Left cardiac atrium (tissue), 4 donors: Measurements from ENCODE around the gene CCDC60. TPM values are rescaled to one million over a fixed set of nuclear protein-coding genes. Genes with fewer than 3 reads are reported as not detected.
A peak's percentile ranks its signal among the peaks of the same experiment; 100 is the strongest.

ENCODE experiments used
- ATAC-seq, 2 donors: fragments of 200-7000 bp; cut with Tn5 transposase; one replicate each; pipeline ENCODE4 v1.9.1; 2020; ENCODE audit warnings: mild to moderate bottlenecking in 2 of 2, moderate library complexity in 2 of 2
- DNase-seq: peaks from one replicate; pipeline ENCODE4 v3.0.0-alpha.2; 2020
- intact Hi-C, 2 donors: fragments of 100-400 bp; cut with DNase I; formaldehyde crosslinking; loops; one replicate each; pipeline versions ENCODE4 v1.14.1 to v1.15.1; 2022 to 2023
- long read RNA-seq: library from polyadenylated mRNA; unstranded; transcript quantifications from one replicate; pipeline ENCODE4 v2.0.0, GENCODE V29; 2021
- total RNA-seq, 2 donors: library from RNA; stranded (reverse); fragmentation: NEBNext Ultra II Directional; extraction: Animal tissue kit (Norgen Biotek cat#: 25700); gene quantifications; one replicate each; pipeline ENCODE4 v1.2.1, GENCODE V29; 2021
- donor health status: DM: no; HTN: yes; CAD: no.
- donor health status: DM: no; HTN: yes; CAD: no; lungs with severe emphysema.
- donor health status: DM: yes; HTN: yes; CAD: no.
- donor health status: Dilated cardiomyopathy.

Gene CCDC60
- not detected for total RNA-seq
- long read RNA-seq, result 0 reads

GRCh38 chr12:119334430-119335170 is at the start of gene CCDC60:
TSS of gene CCDC60 (plus strand) at chr12:119334729. CDS start at chr12:119335177, 448 bp downstream.
- no peak for DNase-seq
- no peak for ATAC-seq
- intact Hi-C loops, result no loop called here

GRCh38 chr12:119288576-119288975 is 46.0 kb upstream of the CCDC60 start:
- no peak for DNase-seq
- intact Hi-C loops, result no loop called here

GRCh38 chr12:119292893-119293630 is 41.5 kb upstream of the CCDC60 start:
- ATAC-seq (no peak), DNase-seq (no peak)
- intact Hi-C loops, result no loop called here

More at GRCh38 chr12:119288576-119288975, 46.0 kb upstream of the CCDC60 start:
- ATAC-seq, result no peak

- intact Hi-C loops, result no loop called here
- DNase-seq (no peak), ATAC-seq (no peak)
Observed at GRCh38 chr12:119294211-119294610, 40.3 kb upstream of the CCDC60 start.

- intact Hi-C loops, result no loop called here
- ATAC-seq (no peak), DNase-seq (no peak)
Observed at GRCh38 chr12:119296535-119296934, 38.0 kb upstream of the CCDC60 start.

GRCh38 chr12:119299130-119299529 is 35.4 kb upstream of the CCDC60 start:
- ATAC-seq (no peak), DNase-seq (no peak)
- intact Hi-C loops, result no loop called here

- intact Hi-C loops, result no loop called here
- DNase-seq, result peak; percentile 26
- ATAC-seq, result no peak
Observed at GRCh38 chr12:119301379-119301778, 33.1 kb upstream of the CCDC60 start.

- ATAC-seq (no peak), DNase-seq (no peak)
- intact Hi-C loops, result no loop called here
Observed at GRCh38 chr12:119302451-119303080, 32.0 kb upstream of the CCDC60 start.

- intact Hi-C loops, result no loop called here
- ATAC-seq, result no peak
- DNase-seq, result no peak
Observed at GRCh38 chr12:119306593-119306992, 27.9 kb upstream of the CCDC60 start.

GRCh38 chr12:119307747-119308146 is 26.8 kb upstream of the CCDC60 start:
- intact Hi-C loops, result no loop called here
- ATAC-seq, result no peak
- DNase-seq, result no peak

- intact Hi-C loops, result no loop called here
- ATAC-seq (peak in 1 of 2 donors; percentile 53), DNase-seq (no peak)
Observed at GRCh38 chr12:119308708-119309456, 25.6 kb upstream of the CCDC60 start.

- ATAC-seq, result no peak
- DNase-seq, result no peak
- intact Hi-C loops, result no loop called here
Observed at GRCh38 chr12:119311878-119312277, 22.7 kb upstream of the CCDC60 start.

GRCh38 chr12:119312904-119313303 is 21.6 kb upstream of the CCDC60 start:
- ATAC-seq (no peak), DNase-seq (no peak)
- intact Hi-C loops, result no loop called here

- ATAC-seq (no peak), DNase-seq (no peak)
- intact Hi-C loops, result no loop called here
Observed at GRCh38 chr12:119314290-119314689, 20.2 kb upstream of the CCDC60 start.

GRCh38 chr12:119319638-119320037 is 14.9 kb upstream of the CCDC60 start:
- intact Hi-C loops, result no loop called here
- DNase-seq, result no peak

GRCh38 chr12:119320678-119321077 is 13.9 kb upstream of the CCDC60 start:
- DNase-seq (no peak), ATAC-seq (no peak)
- intact Hi-C loops, result no loop called here

More at GRCh38 chr12:119319638-119320037, 14.9 kb upstream of the CCDC60 start:
- ATAC-seq, result peak; percentile 61 to 68

GRCh38 chr12:119322301-119322723 is 12.2 kb upstream of the CCDC60 start:
- DNase-seq, result peak; percentile 24
- ATAC-seq, result peak; percentile 31 to 35
- intact Hi-C loops, result no loop called here

GRCh38 chr12:119325813-119326212 is 8.7 kb upstream of the CCDC60 start:
- ATAC-seq, result no peak
- intact Hi-C loops, result loop anchor here in 1 of 2 donors (5.0 kb wide), 1 partner anchor 86 kb away; no protein-coding TSS in a partner anchor
- no peak for DNase-seq

- no peak for ATAC-seq
- intact Hi-C loops, result loop anchor here in 1 of 2 donors (5.0 kb wide), 1 partner anchor 86 kb away; no protein-coding TSS in a partner anchor
- DNase-seq, result no peak
Observed at GRCh38 chr12:119326341-119326740, 8.2 kb upstream of the CCDC60 start.
